PC-9 (cell line): ENCODE measurements around the gene TSPAN33. TPM values are rescaled to one million over a fixed set of nuclear protein-coding genes. Genes with fewer than 3 reads are reported as not detected.
A peak's percentile ranks its signal among the peaks of the same experiment; 100 is the strongest.

Source experiments
- Bru-seq: library from RNA; stranded (reverse); fragments of 400-500 nt; gene quantifications from one replicate; lab custom pipeline; 2021; lab: Mats Ljungman, UMichigan
- BruChase-seq, 2 experiments: library from RNA; stranded (reverse); fragments of 400-500 nt; gene quantifications; one replicate each; lab custom pipeline; 2021; lab: Mats Ljungman, UMichigan
- BruUV-seq: library from RNA; stranded (reverse); fragments of 400-500 nt; replicated peaks from 2 replicates; lab custom pipeline; 2021; lab: Mats Ljungman, UMichigan
- CTCF ChIA-PET: fragments of 300-600 bp; sonication (Branson Sonifier 250); formaldehyde crosslinking; loops from one replicate; lab custom pipeline; 2022; ENCODE audit warnings: antibody characterized with exemption; lab: Charles Lee
- POLR2A ChIA-PET: fragments of 300-600 bp; sonication (Branson Sonifier 250); formaldehyde crosslinking; loops from one replicate; lab custom pipeline; 2022; ENCODE audit warnings: antibody characterized with exemption; ENCODE audit not compliant: unreplicated experiment; lab: Charles Lee
- DNase-seq, 2 experiments: peaks; one replicate each; pipeline versions ENCODE4 v3.0.0 to v3.0.0-alpha.2; 2015 to 2022; ENCODE audit warnings: mixed read lengths in 1 of 2
- H2AFZ ChIP-seq: fragments of 200-600 bp; sonication (generic); 2 replicates; pipeline ENCODE4 v1.8.1; 2017; ENCODE audit warnings: antibody characterized with exemption
- H3F3A ChIP-seq: fragments of 200-600 bp; sonication (generic); 2 replicates; pipeline ENCODE4 v1.8.1; 2017; ENCODE audit warnings: antibody characterized with exemption, mild to moderate bottlenecking, low read depth; ENCODE audit not compliant: insufficient read depth
- H3K27ac ChIP-seq: fragments of 200-600 bp; sonication (generic); 2 replicates; pipeline ENCODE4 v1.6.1; 2016; ENCODE audit warnings: mixed run types
- H3K27me3 ChIP-seq: fragments of 200-600 bp; sonication (generic); 2 replicates; pipeline ENCODE4 v1.6.1; 2016; ENCODE audit warnings: low read depth, mixed run types; ENCODE audit not compliant: insufficient read depth
- H3K36me3 ChIP-seq: fragments of 200-600 bp; sonication (generic); 2 replicates; pipeline ENCODE4 v1.6.1; 2016; ENCODE audit warnings: low read depth, mixed run types
- H3K4me1 ChIP-seq: fragments of 200-600 bp; sonication (generic); replicated peaks from 2 replicates; pipeline ENCODE4 v1.6.1; 2016; ENCODE audit warnings: mixed run types; ENCODE audit not compliant: insufficient read depth
- H3K4me2 ChIP-seq: fragments of 200-600 bp; sonication (generic); 2 replicates; pipeline ENCODE4 v1.6.1; 2017; ENCODE audit warnings: mixed run types
- H3K4me3 ChIP-seq: fragments of 200-600 bp; sonication (generic); 2 replicates; pipeline ENCODE4 v1.6.1; 2016; ENCODE audit warnings: mixed run types
- H3K79me2 ChIP-seq: fragments of 200-600 bp; sonication (generic); 2 replicates; pipeline ENCODE4 v1.6.1; 2017; ENCODE audit warnings: low read depth, mixed run types
- H3K9me2 ChIP-seq: fragments of 200-600 bp; sonication (generic); 2 replicates; pipeline ENCODE4 v1.8.1; 2017; ENCODE audit warnings: mild to moderate bottlenecking; ENCODE audit not compliant: insufficient read depth
- H3K9me3 ChIP-seq: fragments of 200-600 bp; sonication (generic); 2 replicates; pipeline ENCODE4 v1.8.1; 2016; ENCODE audit warnings: low read depth; ENCODE audit not compliant: insufficient read depth
- H4K20me1 ChIP-seq: fragments of 200-600 bp; sonication (generic); 2 replicates; pipeline ENCODE4 v1.8.1; 2017; ENCODE audit not compliant: insufficient read depth
- CTCF ChIP-seq: fragments of 200-600 bp; sonication (generic); conservative IDR thresholded peaks from 2 replicates; pipeline ENCODE4 v1.6.1; 2017; ENCODE audit warnings: mixed run types, antibody characterized with exemption, mild to moderate bottlenecking, moderate library complexity
- EZH2 ChIP-seq: fragments of 200-600 bp; sonication (generic); IDR thresholded peaks from 2 replicates; pipeline ENCODE4 v1.8.0; 2017; ENCODE audit warnings: antibody characterized with exemption, low read depth
- intact Hi-C: fragments of 100-400 bp; cut with micrococcal nuclease; formaldehyde crosslinking; loops from one replicate; pipeline ENCODE4 v1.10.0; 2022; ENCODE audit not compliant: unreplicated experiment
- long read RNA-seq: library from polyadenylated mRNA; stranded (forward); transcript quantifications from one replicate; pipeline ENCODE4 v2.0.0, GENCODE V29; 2022
- total RNA-seq: library from RNA; stranded (reverse); gene quantifications from 2 replicates; pipeline ENCODE4 v1.2.3, GENCODE V29; 2021

The TSPAN33 gene
- total RNA-seq (5.8 and 9.6 TPM in 2 replicates), Bru-seq, nascent RNA (percentile 26 among the genes with signal in this experiment), BruChase-seq, experiment 1, labeled RNA remaining after a 2-hour chase (percentile 22 among the genes with signal in this experiment), BruChase-seq, experiment 2, labeled RNA remaining after a 6-hour chase (percentile 31 among the genes with signal in this experiment)
- long read RNA-seq, transcript TSPAN33-201 (8 exons, 1,863 nt): major isoform, 13 of 16 reads
- long read RNA-seq, partial matches to known transcripts: 2 of 16 reads
- long read RNA-seq, other reads (novel, unspliced or antisense): 1 of 16 reads

- no peaks in the 10 kb centered on the region for H4K20me1 ChIP-seq
- H3K9me2 ChIP-seq: no peaks in the 10 kb centered on the region
- no peaks in the 10 kb centered on the region for H3K9me3 ChIP-seq
- intact Hi-C loops: no loop called here
- peak within 1 kb of the TSS; percentile 87 for H2AFZ ChIP-seq
- H3K4me2 ChIP-seq: peak within 1 kb of the TSS; percentile 91
- no peaks in the 10 kb centered on the region for H3K36me3 ChIP-seq
- CTCF ChIA-PET: interaction anchor here (0.5 to 1.4 kb wide), 4 partner anchors 14 to 247 kb away, joined by 3 to 6 read pairs (median 4); no protein-coding TSS in a partner anchor
- peaks cover 7% of the 10 kb centered on the region; the same call in 1 of the 2 replicates for H3K4me1 ChIP-seq
- peaks cover 46% of the 10 kb centered on the region for H3K27me3 ChIP-seq
- no peak within 1 kb of the TSS for H3K27ac ChIP-seq
- TF ChIP-seq CTCF: no peak
- TF ChIP-seq EZH2: no peak
- POLR2A ChIA-PET: no interaction called here
- no TSS peak for BruUV-seq
- no peaks in the 10 kb centered on the region for H3F3A ChIP-seq
- no peaks in the 10 kb centered on the region for H3K79me2 ChIP-seq
- DNase-seq: peak; percentile 66 to 73
- peak within 1 kb of the TSS; percentile 72 for H3K4me3 ChIP-seq
These were observed at the start of gene TSPAN33 for GRCh38 chr7:129144095-129144833. TSS of gene TSPAN33 (plus strand) at chr7:129144707. CDS start at chr7:129144981, 274 bp downstream.

DNA sequence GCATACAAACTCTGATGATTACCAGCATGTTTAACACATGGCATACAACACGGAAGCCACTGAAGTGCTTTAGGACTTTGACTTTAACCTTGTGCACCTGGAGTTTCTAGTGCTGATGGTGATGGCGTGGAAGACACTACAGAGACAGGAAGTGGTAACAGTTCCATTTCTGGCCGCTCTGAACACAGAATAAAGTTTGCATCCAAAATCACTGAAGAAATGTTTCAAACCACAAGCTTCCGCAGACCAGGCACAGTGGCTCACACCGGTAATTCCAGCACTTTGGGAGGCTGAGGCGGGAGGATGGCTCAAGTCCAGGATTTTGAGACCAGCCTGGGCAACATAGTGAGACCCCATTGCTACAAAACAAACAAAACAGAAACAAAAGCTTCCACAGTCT lies 49.2 kb upstream of the TSPAN33 start:
- Histone ChIP-seq H3K27ac (no peak overlapping the region), H4K20me1 (no peaks in the 10 kb centered on the region), H3K4me3 (no peak overlapping the region), H3K4me2 (no peak overlapping the region), H2AFZ (no peak overlapping the region), H3K9me3 (0 out of 2 replicates have a peak, but pooled peaks cover 3% of the 10 kb centered on the region), H3K36me3 (no peaks in the 10 kb centered on the region), H3K4me1 (no peaks in the 10 kb centered on the region), H3F3A (no peaks in the 10 kb centered on the region), H3K79me2 (no peaks in the 10 kb centered on the region), H3K27me3 (no peaks in the 10 kb centered on the region), H3K9me2 (no peaks in the 10 kb centered on the region)
- ChIA-PET CTCF (interaction anchor here (0.7 kb wide), 1 partner anchor 23 kb away, joined by 6 read pairs; no protein-coding TSS in a partner anchor), POLR2A (no interaction called here)
- intact Hi-C loops: loop anchor here (10.0 kb wide), 1 partner anchor 100 kb away; no protein-coding TSS in a partner anchor
- no peak for TF ChIP-seq EZH2
- no peak for TF ChIP-seq CTCF
- no peak for DNase-seq
- BruUV-seq: no TSS peak

GRCh38 chr7:129098409-129099084 lies 46.0 kb upstream of the TSPAN33 start:
- POLR2A ChIA-PET: interaction anchor here (0.6 kb wide), 1 partner anchor 32 kb away, joined by 4 read pairs; no protein-coding TSS in a partner anchor
- BruUV-seq: no TSS peak

More at GRCh38 chr7:129098409-129099084, 46.0 kb upstream of the TSPAN33 start:
- no peak for DNase-seq
- H2AFZ ChIP-seq: no peak overlapping the region
- TF ChIP-seq CTCF (no peak), EZH2 (no peak)
- no peaks in the 10 kb centered on the region for H4K20me1 ChIP-seq
- H3K4me1 ChIP-seq: no peaks in the 10 kb centered on the region
- no peak overlapping the region for H3K4me3 ChIP-seq
- no peak overlapping the region for H3K27ac ChIP-seq
- CTCF ChIA-PET: interaction anchor here (0.5 kb wide), 2 partner anchors 85 to 115 kb away, joined by 5 to 11 read pairs; no protein-coding TSS in a partner anchor
- H3K27me3 ChIP-seq: no peaks in the 10 kb centered on the region
- H3K4me2 ChIP-seq: no peak overlapping the region
- intact Hi-C loops: loop anchor here (10.0 kb wide), 1 partner anchor 104 kb away; no protein-coding TSS in a partner anchor
- H3F3A ChIP-seq: no peaks in the 10 kb centered on the region
- H3K79me2 ChIP-seq: no peaks in the 10 kb centered on the region
- H3K36me3 ChIP-seq: no peaks in the 10 kb centered on the region
- no peaks in the 10 kb centered on the region for H3K9me2 ChIP-seq
- H3K9me3 ChIP-seq: 0 out of 2 replicates have a peak, but pooled peaks cover 3% of the 10 kb centered on the region
